ENCODE measurements around the gene UBAC2.

Gene UBAC2

DNA sequence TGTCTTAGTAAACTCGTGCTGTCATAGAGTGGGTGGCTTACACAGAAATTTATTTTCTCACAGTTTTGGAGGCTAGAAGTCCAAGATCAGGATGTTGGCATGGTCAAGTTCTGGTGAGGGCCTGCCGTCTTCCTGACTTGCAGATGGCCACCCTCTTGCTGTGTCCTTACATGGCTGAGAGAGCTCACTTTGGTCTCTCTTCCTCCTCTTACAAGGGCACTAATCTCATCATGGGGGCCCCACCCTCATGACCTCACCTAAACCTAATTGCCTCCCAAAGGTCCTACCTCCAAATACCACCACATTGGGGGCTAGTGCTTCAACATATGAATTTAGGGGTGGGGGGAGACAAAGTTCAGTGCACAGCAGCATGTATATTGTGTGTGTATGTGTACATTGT, 71.8 kb downstream of the UBAC2 start:
- Histone ChIP-seq H2AFZ (ENCODE audit: low read length) (no peak overlapping the region), H4K20me1 (ENCODE audit: insufficient read depth, low read length) (no peaks in the 10 kb centered on the region), H3K4me1 (ENCODE audit: insufficient read depth, low read length, severe bottlenecking) (peaks cover 23% of the 10 kb centered on the region), H3K9me2 (ENCODE audit: low read depth, low read length) (no peaks in the 10 kb centered on the region), H3K27me3 (ENCODE audit: insufficient read depth, low read length) (no peaks in the 10 kb centered on the region), H3K36me3 (ENCODE audit: insufficient read depth, low read length) (peaks cover 12% of the 10 kb centered on the region; the same call in 1 of the 2 replicates), H3F3A (ENCODE audit: insufficient read depth, low read length) (no peaks in the 10 kb centered on the region), H3K79me2 (ENCODE audit: insufficient read depth, low read length) (no peaks in the 10 kb centered on the region), H3K4me2 (ENCODE audit: low read length) (no peak overlapping the region), H3K27ac (ENCODE audit: low read depth, low read length, poor library complexity, severe bottlenecking) (no peak overlapping the region), H3K9ac (ENCODE audit: low read length) (no peak overlapping the region), H3K9me3 (ENCODE audit: low read length) (no peaks in the 10 kb centered on the region), H3K4me3 (ENCODE audit: low read depth, low read length, poor library complexity, severe bottlenecking) (no peak overlapping the region)
- TF ChIP-seq, protein P1, sequence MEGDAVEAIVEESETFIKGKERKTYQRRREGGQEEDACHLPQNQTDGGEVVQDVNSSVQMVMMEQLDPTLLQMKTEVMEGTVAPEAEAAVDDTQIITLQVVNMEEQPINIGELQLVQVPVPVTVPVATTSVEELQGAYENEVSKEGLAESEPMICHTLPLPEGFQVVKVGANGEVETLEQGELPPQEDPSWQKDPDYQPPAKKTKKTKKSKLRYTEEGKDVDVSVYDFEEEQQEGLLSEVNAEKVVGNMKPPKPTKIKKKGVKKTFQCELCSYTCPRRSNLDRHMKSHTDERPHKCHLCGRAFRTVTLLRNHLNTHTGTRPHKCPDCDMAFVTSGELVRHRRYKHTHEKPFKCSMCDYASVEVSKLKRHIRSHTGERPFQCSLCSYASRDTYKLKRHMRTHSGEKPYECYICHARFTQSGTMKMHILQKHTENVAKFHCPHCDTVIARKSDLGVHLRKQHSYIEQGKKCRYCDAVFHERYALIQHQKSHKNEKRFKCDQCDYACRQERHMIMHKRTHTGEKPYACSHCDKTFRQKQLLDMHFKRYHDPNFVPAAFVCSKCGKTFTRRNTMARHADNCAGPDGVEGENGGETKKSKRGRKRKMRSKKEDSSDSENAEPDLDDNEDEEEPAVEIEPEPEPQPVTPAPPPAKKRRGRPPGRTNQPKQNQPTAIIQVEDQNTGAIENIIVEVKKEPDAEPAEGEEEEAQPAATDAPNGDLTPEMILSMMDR (IDR thresholded peaks at IDR 0.05; ENCODE audit: low read length) = no peak
- TF ChIP-seq EZH2 (IDR thresholded peaks at IDR 0.05; ENCODE audit: borderline replicate concordance, low read length) = no peak

DNA sequence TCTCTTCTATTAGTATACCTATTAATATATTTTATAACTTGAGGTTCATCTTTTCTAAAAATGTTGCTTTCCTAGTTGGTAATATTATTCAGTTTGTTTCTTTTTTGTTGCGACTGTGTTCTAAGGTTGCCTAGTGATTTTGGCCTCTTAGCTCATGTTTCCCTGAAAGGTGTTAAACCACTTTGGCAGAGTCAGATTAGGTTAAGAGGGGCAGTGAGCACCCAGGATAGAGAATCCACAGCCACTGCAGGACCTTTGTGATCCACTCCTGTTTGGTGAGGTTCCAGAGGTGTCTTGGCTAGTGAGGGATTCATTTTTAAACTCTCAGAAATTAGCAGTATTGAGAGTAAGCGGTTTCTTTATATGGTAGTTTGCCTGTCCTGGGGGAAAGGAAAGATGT, 72.5 kb downstream of the UBAC2 start:
- Histone ChIP-seq H3K4me2 (ENCODE audit: low read length) (no peak overlapping the region), H3K27ac (ENCODE audit: low read depth, low read length, poor library complexity, severe bottlenecking) (no peak overlapping the region), H3K79me2 (ENCODE audit: insufficient read depth, low read length) (no peaks in the 10 kb centered on the region), H4K20me1 (ENCODE audit: insufficient read depth, low read length) (no peaks in the 10 kb centered on the region), H3K27me3 (ENCODE audit: insufficient read depth, low read length) (no peaks in the 10 kb centered on the region), H3K9ac (ENCODE audit: low read length) (no peak overlapping the region), H3K4me3 (ENCODE audit: low read depth, low read length, poor library complexity, severe bottlenecking) (no peak overlapping the region), H3K9me2 (ENCODE audit: low read depth, low read length) (no peaks in the 10 kb centered on the region), H3K9me3 (ENCODE audit: low read length) (no peaks in the 10 kb centered on the region), H2AFZ (ENCODE audit: low read length) (no peak overlapping the region), H3F3A (ENCODE audit: insufficient read depth, low read length) (no peaks in the 10 kb centered on the region), H3K36me3 (ENCODE audit: insufficient read depth, low read length) (peaks cover 12% of the 10 kb centered on the region; the same call in 1 of the 2 replicates), H3K4me1 (ENCODE audit: insufficient read depth, low read length, severe bottlenecking) (peaks cover 23% of the 10 kb centered on the region)
- TF ChIP-seq, protein P1 (IDR thresholded peaks at IDR 0.05; ENCODE audit: low read length) = no peak
- no peak for TF ChIP-seq EZH2 (IDR thresholded peaks at IDR 0.05; ENCODE audit: borderline replicate concordance, low read length)

DNA sequence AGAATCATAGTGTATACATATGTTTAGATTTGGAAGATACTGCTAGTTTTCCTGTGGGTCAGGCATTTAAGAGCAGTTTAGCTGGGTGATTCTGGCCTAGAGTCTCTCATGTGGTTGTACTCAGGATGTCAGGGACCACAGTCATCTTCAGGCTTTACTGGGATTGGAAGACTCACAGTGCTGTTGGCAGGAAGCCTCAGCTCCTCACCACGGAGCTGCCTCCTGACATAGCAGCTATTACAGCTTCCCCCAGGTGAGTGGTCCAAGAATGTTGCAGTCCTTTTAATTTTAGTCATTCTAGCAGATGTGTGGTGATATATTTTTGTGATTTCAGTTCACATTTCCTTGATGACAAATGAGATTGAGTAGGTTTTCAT, 74.4 kb downstream of the UBAC2 start:
- Histone ChIP-seq H3K27me3 (ENCODE audit: insufficient read depth, low read length) (no peaks in the 10 kb centered on the region), H4K20me1 (ENCODE audit: insufficient read depth, low read length) (no peaks in the 10 kb centered on the region), H3K9me3 (ENCODE audit: low read length) (no peaks in the 10 kb centered on the region), H2AFZ (ENCODE audit: low read length) (no peak overlapping the region), H3K4me1 (ENCODE audit: insufficient read depth, low read length, severe bottlenecking) (peaks cover 19% of the 10 kb centered on the region), H3F3A (ENCODE audit: insufficient read depth, low read length) (no peaks in the 10 kb centered on the region), H3K79me2 (ENCODE audit: insufficient read depth, low read length) (no peaks in the 10 kb centered on the region), H3K4me2 (ENCODE audit: low read length) (no peak overlapping the region), H3K9me2 (ENCODE audit: low read depth, low read length) (no peaks in the 10 kb centered on the region), H3K27ac (ENCODE audit: low read depth, low read length, poor library complexity, severe bottlenecking) (no peak overlapping the region), H3K4me3 (ENCODE audit: low read depth, low read length, poor library complexity, severe bottlenecking) (no peak overlapping the region), H3K9ac (ENCODE audit: low read length) (no peak overlapping the region), H3K36me3 (ENCODE audit: insufficient read depth, low read length) (peaks cover 21% of the 10 kb centered on the region)
- no peak for TF ChIP-seq EZH2 (IDR thresholded peaks at IDR 0.05; ENCODE audit: borderline replicate concordance, low read length)
- TF ChIP-seq, protein P1 (IDR thresholded peaks at IDR 0.05; ENCODE audit: low read length) = no peak

Measured in OCI-LY1 (cell line).